PC-3 (cell line): ENCODE measurements around the gene KLK13. TPM values are rescaled to one million over a fixed set of nuclear protein-coding genes. Genes with fewer than 3 reads are reported as not detected.

Source experiments
- ATAC-seq: fragments of 200-7000 bp; cut with Tn5 transposase; 2 replicates; pipeline ENCODE4 v1.9.1; 2020; ENCODE audit warnings: mild to moderate bottlenecking, moderate library complexity
- BruUV-seq: library from RNA; stranded (reverse); fragments of 400-500 nt; replicated peaks from 2 replicates; lab custom pipeline; 2021; lab: Mats Ljungman, UMichigan
- CTCF ChIA-PET: fragments of 300-600 bp; sonication (Branson Sonifier 250); formaldehyde crosslinking; loops from one replicate; lab custom pipeline; 2022; ENCODE audit warnings: antibody characterized with exemption; lab: Charles Lee
- POLR2A ChIA-PET: fragments of 300-600 bp; sonication (Branson Sonifier 250); formaldehyde crosslinking; loops from one replicate; lab custom pipeline; 2022; ENCODE audit warnings: antibody characterized with exemption; ENCODE audit not compliant: unreplicated experiment; lab: Charles Lee
- DNase-seq: peaks from one replicate; pipeline ENCODE4 v3.0.0-alpha.2; 2015
- H2AFZ ChIP-seq: fragments of 300-600 bp; sonication (generic); 2 replicates; pipeline ENCODE4 v1.6.0; 2016; ENCODE audit warnings: antibody characterized with exemption, low read length
- H3F3A ChIP-seq: fragments of 300-600 bp; sonication (generic); one replicate; pipeline ENCODE4 v1.6.0; 2017; ENCODE audit warnings: antibody characterized with exemption, low read length, control low read depth, mild to moderate bottlenecking; ENCODE audit not compliant: unreplicated experiment
- H3K27ac ChIP-seq: fragments of 300-600 bp; sonication (generic); 2 replicates; pipeline ENCODE4 v1.5.1; 2016; ENCODE audit warnings: mild to moderate bottlenecking, low read length
- H3K27me3 ChIP-seq: fragments of 300-600 bp; sonication (generic); 2 replicates; pipeline ENCODE4 v1.6.1; 2016; ENCODE audit warnings: low read length, mixed read lengths
- H3K36me3 ChIP-seq: fragments of 300-600 bp; sonication (generic); 2 replicates; pipeline ENCODE4 v1.6.1; 2016; ENCODE audit warnings: low read depth, mixed run types, low read length, mixed read lengths
- H3K4me1 ChIP-seq: fragments of 300-600 bp; sonication (generic); 2 replicates; pipeline ENCODE4 v1.5.1; 2016; ENCODE audit warnings: low read length; ENCODE audit not compliant: insufficient read depth
- H3K4me2 ChIP-seq: fragments of 300-600 bp; sonication (generic); 2 replicates; pipeline ENCODE4 v1.6.0; 2016; ENCODE audit warnings: low read length
- H3K4me3 ChIP-seq: fragments of 300-600 bp; sonication (generic); 2 replicates; pipeline ENCODE4 v1.5.1; 2016; ENCODE audit warnings: mild to moderate bottlenecking, low read length, mixed read lengths
- H3K79me2 ChIP-seq: fragments of 300-600 bp; sonication (generic); 2 replicates; pipeline ENCODE4 v1.6.1; 2017; ENCODE audit warnings: low read length, mixed read lengths
- H3K9ac ChIP-seq: fragments of 300-600 bp; sonication (generic); 2 replicates; pipeline ENCODE4 v1.6.0; 2016; ENCODE audit warnings: mild to moderate bottlenecking, low read length
- H3K9me2 ChIP-seq: fragments of 300-600 bp; sonication (generic); replicated peaks from 2 replicates; pipeline ENCODE4 v1.6.1; 2016; ENCODE audit warnings: mixed run types, low read length, mixed read lengths
- H3K9me3 ChIP-seq: fragments of 300-600 bp; sonication (generic); 2 replicates; pipeline ENCODE4 v1.6.1; 2016; ENCODE audit warnings: low read length, mixed read lengths
- H4K20me1 ChIP-seq: fragments of 300-600 bp; sonication (generic); 2 replicates; pipeline ENCODE4 v1.6.1; 2016; ENCODE audit warnings: low read length, mixed read lengths
- CTCF ChIP-seq: fragments of 300-600 bp; sonication (generic); conservative IDR thresholded peaks from 2 replicates; pipeline ENCODE4 v1.5.1; 2017; ENCODE audit warnings: antibody characterized with exemption, low read depth, mild to moderate bottlenecking, low read length
- EZH2 ChIP-seq: fragments of 300-600 bp; sonication (generic); IDR thresholded peaks from one replicate; pipeline ENCODE4 v1.6.1; 2017; ENCODE audit warnings: antibody characterized with exemption, mild to moderate bottlenecking, low read length; ENCODE audit not compliant: unreplicated experiment
- EZH2phosphoT487 ChIP-seq: fragments of 300-600 bp; sonication (generic); IDR thresholded peaks from 2 replicates; pipeline ENCODE4 v1.6.1; 2018; ENCODE audit warnings: mild to moderate bottlenecking, antibody characterized with exemption, low read length, borderline replicate concordance
- intact Hi-C: fragments of 100-400 bp; cut with micrococcal nuclease; formaldehyde crosslinking; loops from 2 replicates; pipeline ENCODE4 v1.9.0; 2023
- total RNA-seq: library from RNA; depleted of rRNA; stranded (reverse); fragments of >200 nt; gene quantifications from 2 replicates; pipeline ENCODE4 v1.2.3, GENCODE V29; 2014

Gene KLK13
- total RNA-seq, 1 experiment from 2014 or later = not detected

GRCh38 chr19:51093510-51094345 lies 28.8 kb upstream of the KLK13 start:
- CTCF ChIA-PET = interaction anchor here (0.6 to 6.0 kb wide), 4 partner anchors 23 to 343 kb away, joined by 3 to 79 read pairs (median 12); partner anchors contain the start of gene KLK10
- BruUV-seq = no TSS peak
- Histone ChIP-seq H3K27me3 (no peaks in the 10 kb centered on the region), H2AFZ (peak overlapping the region; percentile 49; the same call in 1 of the 2 replicates), H3K36me3 (peaks cover 3% of the 10 kb centered on the region; the same call in 1 of the 2 replicates), H3K27ac (peak overlapping the region; percentile 87), H3K9me3 (no peaks in the 10 kb centered on the region), H4K20me1 (no peaks in the 10 kb centered on the region), H3K9me2 (no peaks in the 10 kb centered on the region), H3K4me1 (peaks cover 40% of the 10 kb centered on the region), H3F3A (peaks cover 4% of the 10 kb centered on the region), H3K9ac (peak overlapping the region; percentile 54), H3K4me3 (no peak overlapping the region), H3K79me2 (no peaks in the 10 kb centered on the region), H3K4me2 (peak overlapping the region; percentile 35)
- POLR2A ChIA-PET = no interaction called here
- no peak for TF ChIP-seq EZH2
- no peak for TF ChIP-seq EZH2phosphoT487
- TF ChIP-seq CTCF = no peak
- peak; percentile 91 for DNase-seq
- ATAC-seq = peak; percentile 75
- intact Hi-C loops = loop anchor here (1.0 kb wide), 2 partner anchors 22 to 72 kb away; no protein-coding TSS in a partner anchor

- no peaks in the 10 kb centered on the region for H3K27me3 ChIP-seq
- H3K36me3 ChIP-seq = peaks cover 2% of the 10 kb centered on the region; the same call in 1 of the 2 replicates
- H3K9ac ChIP-seq = peak overlapping the region; percentile 54; the same call in 1 of the 2 replicates
- TF ChIP-seq EZH2 (no peak), EZH2phosphoT487 (no peak), CTCF (no peak)
- peak overlapping the region; percentile 87 for H3K27ac ChIP-seq
- no peaks in the 10 kb centered on the region for H4K20me1 ChIP-seq
- peaks cover 40% of the 10 kb centered on the region for H3K4me1 ChIP-seq
- 0 out of 2 replicates have a peak overlapping the region, but pooled peaks have one; percentile 35 for H3K4me2 ChIP-seq
- ChIA-PET CTCF (interaction anchor here (6.0 kb wide), 1 partner anchor 73 kb away, joined by 79 read pairs; the partner anchor contains the start of gene KLK10), POLR2A (no interaction called here)
- H3K9me2 ChIP-seq = no peaks in the 10 kb centered on the region
- peaks cover 4% of the 10 kb centered on the region for H3F3A ChIP-seq
- H3K9me3 ChIP-seq = no peaks in the 10 kb centered on the region
- intact Hi-C loops = loop anchor here (1.0 kb wide), 1 partner anchor 22 kb away; no protein-coding TSS in a partner anchor
- ATAC-seq = no peak
- H2AFZ ChIP-seq = no peak overlapping the region
- DNase-seq = no peak
- H3K4me3 ChIP-seq = no peak overlapping the region
- H3K79me2 ChIP-seq = no peaks in the 10 kb centered on the region
- no TSS peak for BruUV-seq
Measured at GRCh38 chr19:51093101-51093500, 28.2 kb upstream of the KLK13 start.
